Heart right ventricle (tissue), 16 donors: Measurements from ENCODE around the gene CHST11. TPM values are rescaled to one million over a fixed set of nuclear protein-coding genes. Genes with fewer than 3 reads are reported as not detected.

Experiments used
- ATAC-seq, 8 donors: fragments of 200-7000 bp; cut with Tn5 transposase; one replicate each; pipeline ENCODE4 v1.9.1; 2020; ENCODE audit warnings: mild to moderate bottlenecking in 8 of 8, moderate library complexity in 8 of 8, moderate number of reproducible peaks in 1 of 8
- DNase-seq, 2 donors: peaks; one replicate each; pipeline ENCODE4 v3.0.0-alpha.2; 2020
- H3K27ac ChIP-seq, 10 donors: fragments of 200-600 bp; sonication (generic) in 2 of 10; one replicate each; pipeline versions ENCODE4 v1.5.0 to v1.8.0; 2020 to 2022; ENCODE audit warnings: mild to moderate bottlenecking in 3 of 10
- H3K27me3 ChIP-seq, 7 donors: fragments of 200-600 bp; one replicate each; pipeline ENCODE4 v1.8.0; 2021 to 2022; ENCODE audit warnings: mild to moderate bottlenecking in 2 of 7
- H3K36me3 ChIP-seq, 9 donors: fragments of 200-600 bp; sonication (generic) in 1 of 9; one replicate each; pipeline versions ENCODE4 v1.5.0 to v1.8.0; 2020 to 2022; ENCODE audit warnings: mild to moderate bottlenecking in 2 of 9
- H3K4me1 ChIP-seq, 9 donors: fragments of 200-600 bp; sonication (generic) in 1 of 9; one replicate each; pipeline versions ENCODE4 v1.5.0 to v1.8.0; 2020 to 2022; ENCODE audit warnings: mild to moderate bottlenecking in 4 of 9
- H3K4me3 ChIP-seq, 10 donors: fragments of 200-600 bp; sonication (generic) in 2 of 10; one replicate each; pipeline versions ENCODE4 v1.5.0 to v1.8.0; 2020 to 2022; ENCODE audit warnings: mild to moderate bottlenecking in 7 of 10, moderate library complexity in 2 of 10
- H3K9me3 ChIP-seq, 11 donors: fragments of 200-600 bp in 10 of 11; sonication (generic) in 2 of 11; one replicate each; pipeline versions ENCODE4 v1.5.0 to v1.8.0; 2013 to 2022; ENCODE audit warnings: mild to moderate bottlenecking in 2 of 11, control low read depth in 1 of 11, moderate library complexity in 1 of 11
- WGBS, 2 donors: extraction: QIAGEN DNeasy Blood & Tissue Kit; methylation state at CpG; one replicate each; pipeline ENCODE4 v1.1.7; 2013; ENCODE audit warnings: inconsistent platforms in 1 of 2; 5-methylcytosine and 5-hydroxymethylcytosine counted together
- intact Hi-C, 10 donors: fragments of 100-400 bp; cut with DNase I; formaldehyde crosslinking; loops; one replicate each; pipeline versions ENCODE4 v1.11.1 to v1.14.2; 2022
- polyA plus RNA-seq, 2 donors: library from polyadenylated mRNA; stranded (reverse); fragments of 200-250 nt; gene quantifications; one replicate each; pipeline ENCODE4 v1.2.3, GENCODE V29; 2013
- total RNA-seq, 10 donors: library from RNA; stranded (reverse); fragmentation: NEBNext Ultra II Directional in 3 of 10; extraction: Animal tissue kit (Norgen Biotek cat#: 25700) in 3 of 10; gene quantifications; one replicate each; pipeline versions ENCODE4 v1.2.1 to v1.2.4, GENCODE V29; 2021 to 2023
- TF ChIP-seq, protein P1 (sequence below), 9 donors: fragments of 200-600 bp; sonication (generic) in 2 of 9; IDR thresholded peaks; one replicate each; pipeline versions ENCODE4 v1.5.0 to v1.8.0; 2021 to 2022; ENCODE audit warnings: antibody characterized with exemption in 9 of 9, mild to moderate bottlenecking in 5 of 9, moderate library complexity in 1 of 9
- donor health status: Arrhythmogenic right ventricular cardiomyopathy.
- donor health status: ischemic (EF 13 %, LVEDD 7.1; RV severe dilation, severe dysfunction).
- donor health status: healthy with polysubstance abuse.
- donor health status: DM: no; HTN: yes; CAD: no.
- donor health status: DM: no; HTN: no; CAD: no.
- donor health status: ischemic (EF 25% LVEDD 6.9; RV normal size, moderate dysfunction).
- donor health status: ischemic (EF 25% LVEDD 5.7; RV mildly dilated, moderate dysfunction).
- donor health status: healthy.
- donor health status: DM: yes; HTN: yes; CAD: no.
- donor health status: Ischemic cardiomyopathy.
- donor health status: ischemic (EF 35%, LVEDD 5.7; RV mildly dilated, moderate dysfunction).
- donor health status: nonischemic (EF 11% LVEDD 7.7; RV severe dilation, severe dysfunction).
- donor health status: DM: yes; HTN: yes; CAD: no.
- donor health status: PGD.
- donor health status: ischemic (EF 29% LVEDD 5.4; RV normal size, mild dysfunction).
- donor health status: nonischemic (EF 23%, LVEDD 6.1; RV moderate dilation, normal function).

Gene CHST11
- total and polyA plus RNA-seq, 12 donors = 1.1 to 12.7 (median 4.3) TPM

DNA sequence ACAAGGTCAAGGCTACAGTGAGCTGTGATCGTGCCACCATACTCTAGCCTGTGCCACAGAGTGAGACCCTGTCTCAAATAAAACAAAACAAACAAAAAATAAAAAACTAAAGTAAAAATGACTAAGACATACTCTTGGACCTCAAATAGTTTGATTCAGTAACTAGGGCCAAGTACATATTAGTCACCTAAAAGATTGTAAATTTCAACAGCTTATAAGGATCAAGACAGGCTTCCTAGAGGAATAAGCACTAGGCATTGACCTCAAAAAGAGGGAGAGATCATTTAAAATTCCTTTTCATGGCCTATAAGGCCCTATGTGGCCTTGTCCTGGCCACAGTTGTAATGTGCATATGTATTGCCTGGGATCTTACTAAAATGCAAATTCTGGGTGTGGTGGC lies 46.0 kb upstream of the CHST11 start:
- Histone ChIP-seq H3K27ac (no peak overlapping the region), H3K4me1 (peaks cover 0 to 16% (median 8%) of the 10 kb centered on the region in 9 donors), H3K4me3 (no peak overlapping the region), H3K27me3 (peaks cover 0 to 3% (median 0%) of the 10 kb centered on the region in 7 donors), H3K36me3 (no peaks in the 10 kb centered on the region), H3K9me3 (peaks cover 0 to 12% (median 5%) of the 10 kb centered on the region in 11 donors)
- DNase-seq (no peak), ATAC-seq (no peak)
- intact Hi-C loops = no loop called here
- WGBS, 2 donors = 94 to 95% methylated on average over 1 of the region's 1 CpG
- TF ChIP-seq, protein P1, sequence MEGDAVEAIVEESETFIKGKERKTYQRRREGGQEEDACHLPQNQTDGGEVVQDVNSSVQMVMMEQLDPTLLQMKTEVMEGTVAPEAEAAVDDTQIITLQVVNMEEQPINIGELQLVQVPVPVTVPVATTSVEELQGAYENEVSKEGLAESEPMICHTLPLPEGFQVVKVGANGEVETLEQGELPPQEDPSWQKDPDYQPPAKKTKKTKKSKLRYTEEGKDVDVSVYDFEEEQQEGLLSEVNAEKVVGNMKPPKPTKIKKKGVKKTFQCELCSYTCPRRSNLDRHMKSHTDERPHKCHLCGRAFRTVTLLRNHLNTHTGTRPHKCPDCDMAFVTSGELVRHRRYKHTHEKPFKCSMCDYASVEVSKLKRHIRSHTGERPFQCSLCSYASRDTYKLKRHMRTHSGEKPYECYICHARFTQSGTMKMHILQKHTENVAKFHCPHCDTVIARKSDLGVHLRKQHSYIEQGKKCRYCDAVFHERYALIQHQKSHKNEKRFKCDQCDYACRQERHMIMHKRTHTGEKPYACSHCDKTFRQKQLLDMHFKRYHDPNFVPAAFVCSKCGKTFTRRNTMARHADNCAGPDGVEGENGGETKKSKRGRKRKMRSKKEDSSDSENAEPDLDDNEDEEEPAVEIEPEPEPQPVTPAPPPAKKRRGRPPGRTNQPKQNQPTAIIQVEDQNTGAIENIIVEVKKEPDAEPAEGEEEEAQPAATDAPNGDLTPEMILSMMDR (IDR thresholded peaks at IDR 0.05) = no peak

DNA sequence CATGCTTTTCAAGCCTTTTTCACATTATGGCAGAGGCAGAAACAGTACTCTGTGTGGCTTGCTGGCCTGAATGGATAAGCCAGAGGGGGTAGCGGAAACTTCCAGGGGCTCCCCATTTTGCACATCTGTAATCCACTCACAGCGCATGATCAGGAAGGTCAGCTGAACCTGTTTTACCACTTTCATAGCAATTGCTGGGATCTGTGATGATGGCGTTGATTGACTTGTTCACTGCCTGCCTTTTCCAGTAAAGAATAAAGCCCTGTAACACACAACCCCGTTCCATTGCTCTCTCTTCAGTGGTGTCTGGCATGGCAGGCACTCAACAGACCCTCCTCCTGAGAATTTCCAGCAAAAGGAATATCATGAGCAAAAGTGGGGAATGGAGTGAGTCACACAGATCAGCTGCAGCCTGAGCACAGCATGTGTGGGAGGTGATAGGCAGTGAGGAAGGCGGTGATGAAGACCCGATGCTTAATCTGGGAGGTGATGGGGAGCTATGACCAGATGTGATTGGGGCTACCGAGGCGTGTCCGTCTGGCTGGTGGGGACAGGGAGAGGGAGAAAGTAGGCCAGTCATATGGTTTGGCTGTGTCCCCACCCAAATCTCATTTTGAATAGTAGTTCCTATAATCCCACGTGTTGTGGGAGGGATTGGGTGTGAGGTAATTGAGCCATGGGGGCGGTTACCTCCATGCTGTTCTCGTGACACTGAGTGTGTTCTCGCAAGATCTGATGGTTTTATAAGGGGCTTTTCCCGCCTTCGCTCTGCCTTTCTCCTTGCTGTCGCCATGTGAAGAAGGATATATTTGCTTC lies 44.7 kb upstream of the CHST11 start:
- Histone ChIP-seq H3K36me3 (no peaks in the 10 kb centered on the region), H3K27ac (no peak overlapping the region), H3K4me3 (no peak overlapping the region), H3K27me3 (peaks cover 0 to 3% (median 0%) of the 10 kb centered on the region in 7 donors), H3K4me1 (peaks cover 0 to 16% (median 8%) of the 10 kb centered on the region in 9 donors), H3K9me3 (no peaks in the 10 kb centered on the region)
- TF ChIP-seq, protein P1 (IDR thresholded peaks at IDR 0.05) = no peak
- DNase-seq = no peak
- no peak for ATAC-seq
- intact Hi-C loops = no loop called here
- 85 to 87% methylated on average over 16 of the region's 16 CpGs for WGBS, 2 donors

DNA sequence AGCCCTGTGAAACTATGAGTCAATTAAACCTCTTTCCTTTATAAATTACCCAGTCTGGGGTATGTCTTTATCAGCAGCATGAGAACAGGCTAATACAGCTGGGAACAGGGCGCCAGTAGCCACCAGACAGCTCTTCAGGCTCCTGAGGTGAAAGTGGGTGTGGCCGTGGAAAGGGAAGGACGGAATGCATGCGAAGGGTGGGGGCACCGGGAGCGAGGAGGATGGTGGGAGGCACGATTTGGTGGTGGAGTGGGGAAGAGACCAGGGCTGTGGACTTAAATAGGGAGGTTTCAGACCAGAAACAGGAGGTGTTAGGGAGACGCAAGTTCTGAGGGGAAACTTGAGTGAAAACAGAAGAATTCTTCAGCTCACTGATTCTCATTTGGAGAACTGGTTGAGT lies 44.1 kb upstream of the CHST11 start:
- WGBS, 2 donors = 79 to 85% methylated on average over 8 of the region's 8 CpGs
- TF ChIP-seq, protein P1 (IDR thresholded peaks at IDR 0.05) = no peak
- no peak for ATAC-seq
- no peaks in the 10 kb centered on the region for H3K36me3 ChIP-seq
- no peak for DNase-seq
- H3K9me3 ChIP-seq = no peaks in the 10 kb centered on the region
- H3K27ac ChIP-seq = no peak overlapping the region
- no peak overlapping the region for H3K4me3 ChIP-seq
- H3K27me3 ChIP-seq = peaks cover 0 to 3% (median 0%) of the 10 kb centered on the region in 7 donors
- intact Hi-C loops = no loop called here
- H3K4me1 ChIP-seq = peaks cover 0 to 16% (median 8%) of the 10 kb centered on the region in 9 donors

DNA sequence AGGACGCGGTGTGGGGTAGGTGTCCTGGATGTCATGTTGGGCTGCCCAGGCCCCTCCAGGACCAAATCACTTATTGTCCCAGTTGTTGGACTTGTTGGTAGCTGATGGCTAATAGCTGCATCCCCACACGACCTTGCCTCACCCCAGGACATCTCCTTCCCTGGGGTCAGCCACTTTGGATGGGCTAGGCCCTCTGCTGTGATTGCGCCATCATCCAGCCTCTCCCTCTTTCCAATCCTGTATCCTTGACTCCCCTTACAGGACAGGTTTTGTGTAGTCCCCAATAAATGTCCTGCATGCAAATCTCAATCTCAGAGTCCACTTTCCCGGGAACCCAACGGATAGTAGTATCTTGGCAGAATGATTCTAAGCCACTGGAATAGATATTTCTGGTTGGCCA lies 43.4 kb upstream of the CHST11 start:
- Histone ChIP-seq H3K4me1 (peaks cover 0 to 11% (median 5%) of the 10 kb centered on the region in 9 donors), H3K9me3 (no peaks in the 10 kb centered on the region), H3K27me3 (peaks cover 0 to 3% (median 0%) of the 10 kb centered on the region in 7 donors), H3K36me3 (no peaks in the 10 kb centered on the region), H3K4me3 (no peak overlapping the region), H3K27ac (no peak overlapping the region)
- intact Hi-C loops = no loop called here
- 85 to 88% methylated on average over 6 of the region's 6 CpGs for WGBS, 2 donors
- DNase-seq (no peak), ATAC-seq (no peak)
- TF ChIP-seq, protein P1 (IDR thresholded peaks at IDR 0.05) = no peak
